ENCODE data around the gene C5orf34.
"Not testable (repeated sequence)": the region's sequence is repeated elsewhere in the genome, so short reads cannot be mapped to it uniquely, and the experiment has no call there.

Gene C5orf34

DNA sequence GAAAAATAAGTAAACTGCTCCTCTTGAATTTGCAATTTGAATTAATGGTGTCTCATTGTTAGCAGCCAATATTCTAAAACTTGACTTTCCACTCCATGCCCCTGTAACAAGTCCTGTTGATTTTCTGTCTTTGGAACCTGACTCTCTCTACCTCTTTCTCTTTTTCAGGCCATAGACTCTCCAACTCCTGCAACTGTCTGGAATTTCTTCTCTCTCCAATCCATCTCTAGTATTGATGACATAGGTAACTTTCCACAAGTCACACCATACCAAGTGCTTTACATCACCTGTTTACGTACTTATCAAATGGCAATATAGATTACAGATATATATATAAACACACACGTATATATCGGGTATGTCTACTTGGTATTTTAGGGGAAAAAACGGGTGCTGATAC is 923 bp downstream of the C5orf34 start:
- no peak for DNase-seq

DNA sequence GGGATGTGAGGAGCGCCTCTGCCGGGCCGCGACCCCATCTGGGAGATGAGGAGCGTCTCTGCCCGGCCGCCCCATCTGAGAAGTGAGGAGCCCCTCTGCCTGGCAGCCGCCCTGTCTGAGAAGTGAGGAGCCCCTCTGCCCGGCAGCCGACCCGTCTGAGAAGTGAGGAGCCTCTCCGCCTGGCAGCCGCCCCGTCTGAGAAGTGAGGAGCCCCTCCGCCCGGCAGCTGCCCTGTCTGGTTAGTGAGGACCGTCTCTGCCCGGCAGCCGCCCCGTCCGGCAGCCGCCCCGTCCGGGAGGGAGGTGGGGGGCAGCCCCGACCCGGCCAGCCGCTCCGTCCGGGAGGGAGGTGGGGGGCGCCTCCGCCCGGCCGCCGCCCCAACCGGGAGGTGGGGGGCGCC is 3.9 kb downstream of the C5orf34 start:
- DNase-seq, result not testable (repeated sequence)

- DNase-seq, result peak; percentile 52 to 62
These were observed 16.4 kb downstream of the C5orf34 start for GRCh38 chr5:43498581-43498980.

DNA sequence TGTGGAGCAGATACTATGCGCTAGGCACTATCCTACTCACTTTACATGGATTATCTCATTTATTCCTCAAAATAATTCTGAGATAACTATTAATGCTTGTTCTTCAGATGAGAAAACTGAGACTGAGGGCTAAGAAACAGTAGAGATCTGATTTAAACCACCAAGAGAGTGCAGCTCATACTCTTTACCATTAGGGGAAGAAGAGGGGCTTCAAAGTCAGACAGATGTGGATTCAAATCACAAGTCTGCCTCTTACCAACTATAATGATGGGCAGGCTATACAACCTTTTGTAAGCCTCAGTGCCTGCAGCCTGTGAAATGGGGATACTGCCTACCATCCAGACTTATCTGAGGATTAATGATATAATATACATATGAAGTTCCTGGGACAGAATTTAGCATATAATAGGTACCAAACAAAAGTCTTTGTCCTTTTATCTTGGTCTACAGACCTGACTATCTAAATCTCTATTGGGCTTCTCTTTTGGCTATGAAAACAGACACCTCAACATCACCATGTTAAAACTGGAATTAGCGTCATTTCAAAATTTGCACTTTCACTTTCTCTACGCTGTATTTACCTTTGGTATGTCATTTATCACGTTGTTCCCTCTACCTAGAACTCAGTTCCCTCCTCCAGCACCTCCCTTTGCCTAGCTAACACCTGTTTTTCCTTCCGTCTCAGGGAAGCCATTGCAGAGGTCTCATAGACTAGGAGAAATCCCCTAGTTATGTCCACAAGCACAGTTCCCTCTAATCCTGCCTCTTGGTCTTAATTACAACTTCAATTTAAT is 17.4 kb downstream of the C5orf34 start:
- no peak for DNase-seq

DNA sequence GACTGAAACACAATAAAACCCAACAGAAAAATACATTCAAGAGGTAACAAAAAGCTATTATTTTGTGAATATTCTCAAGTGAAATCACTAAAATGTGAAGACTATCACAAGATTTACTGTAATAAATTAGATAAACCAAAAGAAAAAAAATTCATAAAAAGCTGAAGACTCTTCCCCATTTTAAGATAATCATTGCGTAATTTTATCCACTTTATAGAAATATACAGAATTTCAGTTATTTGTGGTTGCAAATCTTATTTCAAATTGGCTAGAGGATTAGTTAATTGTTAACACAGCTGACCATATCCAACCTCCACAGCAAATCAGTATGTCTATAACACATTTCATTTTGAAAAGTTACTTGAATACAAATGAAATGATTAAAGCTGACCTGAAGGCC is 23.6 kb downstream of the C5orf34 start:
- no peak for DNase-seq

GRCh38 chr5:43486353-43486752 is 28.6 kb downstream of the C5orf34 start:
- DNase-seq, result no peak

GRCh38 chr5:43485406-43485805 is 29.5 kb downstream of the C5orf34 start:
- DNase-seq, result no peak

GRCh38 chr5:43484106-43484849 is 30.7 kb downstream of the C5orf34 start:
- DNase-seq, result peak; percentile 74 to 86

DNA sequence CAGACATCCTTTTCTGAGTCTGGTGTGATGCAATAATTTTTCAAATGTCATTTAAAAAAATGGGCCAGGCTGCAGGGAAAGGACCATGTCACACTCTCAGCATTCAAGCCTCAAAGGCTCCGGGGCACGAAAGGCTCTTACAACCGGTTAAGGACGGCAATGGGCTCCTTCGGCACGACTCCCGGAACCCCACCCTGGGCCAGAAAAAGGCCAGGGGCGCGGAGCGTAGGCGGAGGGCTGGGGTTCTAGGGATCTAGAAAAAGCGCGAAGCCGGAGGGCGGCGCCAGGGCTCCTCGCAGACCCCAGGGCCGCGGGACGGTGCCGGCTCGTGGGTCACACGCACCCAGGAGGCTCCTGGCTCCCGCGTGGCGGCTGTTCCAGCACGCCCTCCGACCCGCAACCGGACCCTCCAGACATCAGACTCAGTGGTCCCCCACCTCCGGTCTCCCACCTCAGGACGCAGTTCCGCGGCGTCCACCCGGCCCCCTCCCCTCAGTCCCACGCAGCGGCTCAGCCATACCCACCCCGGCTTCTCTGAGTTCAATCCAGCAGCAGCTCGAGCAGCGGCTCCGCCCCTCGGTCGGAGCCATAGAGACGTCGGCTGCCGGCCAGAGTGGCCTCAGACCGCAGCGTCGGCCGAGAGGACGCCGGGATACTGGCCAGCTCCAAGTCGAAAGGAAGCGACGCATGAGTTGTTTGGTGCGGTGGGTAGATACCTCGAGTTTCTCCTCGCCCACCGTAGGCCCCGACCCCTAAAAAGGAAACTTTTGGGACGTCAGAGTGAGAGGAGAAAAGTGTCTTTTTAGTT is 31.4 kb downstream of the C5orf34 start, which contains the start of gene TMEM267:
Gene TMEM267, minus strand, starts transcription at position 568 of the 808 bp plus-strand sequence. CDS start 29,896 bp downstream, outside the sequence.
- DNase-seq, result peak; percentile 91

DNA sequence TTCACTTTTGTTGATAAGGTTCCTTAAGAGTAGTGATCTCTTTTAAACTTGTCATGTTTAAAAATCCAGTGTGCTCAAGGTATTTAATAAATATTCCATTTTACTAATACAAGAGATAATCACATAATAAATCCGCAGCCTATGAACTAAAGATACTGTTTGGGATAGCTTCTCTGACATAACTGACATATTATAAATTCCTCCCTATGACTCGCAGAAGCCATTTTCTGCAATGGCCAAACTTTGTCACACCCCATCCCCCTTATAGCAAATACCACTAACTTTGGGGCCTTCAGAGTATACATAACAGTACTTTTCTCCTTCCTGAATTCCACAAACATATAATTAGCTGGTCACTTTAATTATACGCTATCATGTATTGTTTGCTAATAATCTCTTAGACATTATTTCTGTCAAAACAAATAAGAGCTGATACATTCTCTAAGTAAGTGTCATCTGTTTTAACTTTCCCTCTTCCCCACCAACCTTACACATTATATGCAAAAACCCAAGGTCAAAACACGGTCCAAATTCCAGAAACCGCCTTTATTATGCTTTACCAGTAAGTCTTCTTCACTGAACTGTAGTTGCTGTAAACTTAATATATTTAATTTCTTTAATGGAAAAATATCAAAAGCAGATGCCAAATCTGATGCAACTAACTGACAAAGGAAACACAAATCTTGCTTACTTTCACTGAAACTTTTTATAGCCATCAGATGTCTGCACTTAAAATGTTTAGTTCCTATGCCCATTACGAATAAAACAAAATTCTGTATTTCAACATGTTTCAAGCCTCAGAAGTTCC is 32.3 kb downstream of the C5orf34 start:
- DNase-seq, result no peak

DNA sequence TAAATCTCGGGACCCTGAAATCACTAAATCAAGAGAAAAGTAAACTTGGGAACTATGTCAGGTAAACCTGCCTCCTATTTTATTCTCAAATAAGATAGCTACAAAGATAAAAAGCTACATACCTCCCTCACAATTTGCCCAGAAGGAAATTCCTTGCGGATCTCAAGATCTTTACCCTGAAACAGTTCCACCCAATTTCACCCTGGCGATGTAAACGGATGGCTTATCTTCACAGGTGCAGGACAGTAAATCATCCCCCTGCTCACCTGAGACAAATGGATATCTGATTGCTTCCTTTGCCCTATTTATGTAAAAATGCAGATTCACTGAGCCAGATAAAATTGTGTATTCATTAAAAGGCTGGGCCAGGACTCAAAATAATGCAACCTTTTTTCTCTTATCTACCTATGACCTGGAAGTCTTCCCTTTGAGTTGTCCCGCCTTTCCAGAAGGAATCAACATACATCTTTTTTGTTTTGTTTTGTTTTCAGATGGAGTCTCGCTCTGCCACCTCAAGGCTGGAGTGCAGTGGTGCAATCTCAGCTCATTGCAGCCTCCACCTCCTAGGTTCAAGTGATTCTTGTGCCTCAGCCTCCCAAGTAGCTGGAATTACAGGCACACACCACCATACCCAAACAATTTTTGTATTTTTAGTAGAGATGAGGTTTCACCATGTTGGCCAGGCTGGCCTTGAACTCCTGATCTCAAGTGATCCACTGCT is 45.1 kb downstream of the C5orf34 start:
- no peak for DNase-seq

DNA sequence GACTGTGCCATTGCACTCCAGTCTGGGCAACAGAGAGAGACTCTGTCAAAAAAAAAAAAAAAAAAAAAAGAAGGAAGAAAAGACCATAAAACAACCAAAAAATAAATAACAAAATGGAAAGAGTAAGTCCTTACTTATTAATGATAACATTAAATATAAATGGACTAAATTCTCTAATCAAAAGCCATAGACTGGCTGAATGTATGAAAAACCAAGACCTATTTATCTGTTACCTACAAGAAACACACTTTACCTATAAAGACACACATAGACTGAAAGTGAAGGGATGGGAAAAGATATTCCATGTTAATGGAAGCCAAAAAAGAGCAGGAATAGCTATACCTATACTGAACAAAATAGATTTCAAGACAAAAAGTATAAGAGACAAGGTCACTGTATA is 47.8 kb downstream of the C5orf34 start:
- no peak for DNase-seq

DNA sequence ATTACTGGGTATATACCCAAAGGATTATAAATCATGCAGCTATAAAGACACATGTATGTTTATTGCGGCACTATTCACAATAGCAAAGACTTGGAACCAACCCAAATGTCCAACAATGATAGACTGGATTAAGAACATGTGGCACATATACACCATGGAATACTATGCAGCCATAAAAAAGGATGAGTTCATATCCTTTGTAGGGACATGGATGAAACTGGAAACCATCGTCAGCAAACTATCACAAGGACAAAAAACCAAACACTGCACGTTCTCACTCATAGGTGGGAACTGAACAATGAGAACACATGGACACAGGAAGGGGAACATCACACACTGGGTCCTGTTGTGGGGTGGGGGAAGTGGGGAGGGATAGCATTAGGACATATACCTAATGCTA is 49.5 kb downstream of the C5orf34 start:
- DNase-seq, result not testable (repeated sequence)

DNA sequence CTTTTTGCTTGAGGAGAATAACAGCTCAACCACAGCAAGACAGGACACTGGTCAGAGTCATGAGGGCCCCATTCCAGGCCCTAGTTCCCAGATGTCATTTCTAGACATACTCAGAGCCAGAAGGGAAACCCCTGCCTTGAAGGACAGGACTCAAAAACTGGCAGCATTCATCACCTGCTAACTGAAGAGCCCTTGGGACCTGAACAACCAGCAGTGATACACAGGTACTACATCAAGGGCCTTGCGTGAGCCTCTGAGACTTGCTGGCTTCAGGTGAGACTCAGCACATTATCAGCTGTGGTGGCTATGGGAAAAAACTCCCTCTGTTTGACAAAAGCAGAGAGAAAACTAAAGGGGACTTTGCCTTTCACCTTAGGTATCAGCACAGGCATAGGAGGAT is 53.9 kb downstream of the C5orf34 start:
- DNase-seq, result no peak

- no peak for DNase-seq
These were observed 58.4 kb downstream of the C5orf34 start for GRCh38 chr5:43456556-43456955.

DNA sequence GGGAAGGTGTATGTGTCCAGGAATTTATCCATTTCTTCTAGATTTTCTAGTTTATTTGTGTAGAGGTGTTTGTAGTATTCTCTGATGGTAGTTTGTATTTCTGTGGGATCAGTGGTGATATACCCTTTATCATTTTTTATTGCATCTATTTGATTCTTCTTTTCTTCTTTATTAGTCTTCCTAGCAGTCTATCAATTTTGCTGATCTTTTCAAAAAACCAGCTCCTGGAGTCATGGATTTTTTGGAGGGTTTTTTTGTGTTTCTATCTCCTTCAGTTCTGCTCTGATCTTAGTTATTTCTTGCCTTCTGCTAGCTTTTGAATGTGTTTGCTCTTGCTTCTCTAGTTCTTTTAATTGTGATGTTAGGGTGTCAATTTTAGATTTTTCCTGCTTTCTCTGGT is 73.4 kb downstream of the C5orf34 start:
- not testable (repeated sequence) for DNase-seq

- no peak for DNase-seq
These were observed 77.8 kb downstream of the C5orf34 start for GRCh38 chr5:43437062-43437660.

Measured in inflammatory macrophage treated with lipopolysaccharide for 1 hour (primary cell).